ENCODE data around the gene GATAD2B. TPM values are rescaled to one million over a fixed set of nuclear protein-coding genes. Genes with fewer than 3 reads are reported as not detected.
A peak's percentile ranks its signal among the peaks of the same experiment; 100 is the strongest.

The GATAD2B gene
- total and polyA plus RNA-seq, 2 of the 4 experiments (the other 2 are of a cell fraction), result 3.8 to 6.2 TPM

DNA sequence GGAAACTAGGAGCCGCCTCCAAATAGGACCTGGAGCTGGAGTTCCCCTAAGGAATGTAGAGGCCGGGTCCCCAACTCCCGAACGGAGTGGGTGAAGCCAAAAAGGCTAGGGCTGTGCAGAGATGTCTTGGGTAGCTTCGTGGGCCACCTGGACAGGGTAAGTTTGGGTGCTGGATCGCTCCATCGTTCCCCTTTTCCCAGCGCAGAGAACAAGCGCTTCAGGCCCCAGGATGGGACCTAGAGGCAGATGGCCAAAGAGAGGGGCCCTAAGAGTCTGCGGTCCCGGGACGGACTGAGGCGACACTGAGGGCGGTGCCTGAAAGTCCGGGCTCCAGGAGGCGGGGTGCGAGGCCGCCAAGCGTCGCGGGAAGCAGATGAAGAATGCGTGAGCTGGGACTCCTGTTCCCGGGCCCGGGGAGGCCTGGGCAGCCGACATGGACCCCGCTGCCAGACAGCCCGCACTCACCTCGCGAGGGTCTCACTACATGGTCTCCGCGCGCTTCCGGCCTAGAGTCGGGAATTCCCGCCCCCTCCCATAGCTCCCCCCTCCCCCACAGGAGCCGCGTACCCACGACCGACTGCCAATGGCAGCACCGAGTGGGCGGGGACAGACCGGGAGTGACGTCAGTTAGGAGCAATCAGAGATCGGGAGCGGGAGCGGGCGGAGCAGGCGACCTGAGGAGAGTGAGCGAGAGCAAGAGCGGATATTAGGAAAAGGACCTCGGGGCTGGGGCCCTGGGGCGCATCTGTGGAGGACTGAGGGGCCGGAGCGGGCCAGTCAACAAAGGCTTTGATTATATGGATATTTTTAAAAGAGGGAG is 40.5 kb upstream of the GATAD2B start, which contains the start of gene SLC39A1:
Gene SLC39A1 (minus strand): TSS at position 508 of the 820 bp plus-strand sequence. CDS start 822 bp downstream, outside the sequence.
- Histone ChIP-seq H2AK5ac (ENCODE audit: low read depth, low read length) (peak within 1 kb of the TSS; percentile 96), H3K4ac (ENCODE audit: low read depth, low read length) (peak within 1 kb of the TSS; percentile 97), H4K5ac (ENCODE audit: low read depth, low read length) (peak within 1 kb of the TSS; percentile 78), H3K79me1 (ENCODE audit: low read depth in 1 of 2, low read length in 2 of 2) (peaks cover 10 to 61% of the 10 kb centered on the region in 2 experiments; a peak in 3 of 4 replicates), H3K36me3 (ENCODE audit: control insufficient read depth, insufficient read depth, low read length) (peaks cover 13% of the 10 kb centered on the region; the same call in 1 of the 2 replicates), H2BK15ac (ENCODE audit: low read depth, low read length) (peak within 1 kb of the TSS; percentile 42; the same call in 1 of the 3 replicates), H3K23ac (ENCODE audit: low read depth, low read length) (peak within 1 kb of the TSS; percentile 98), H4K20me1 (ENCODE audit: insufficient read depth, low read length) (peaks cover 4% of the 10 kb centered on the region), H4K91ac (ENCODE audit: insufficient read depth, low read depth, low read length) (peak within 1 kb of the TSS; percentile 86), H3K14ac (replicated peaks; ENCODE audit: low read depth, low read length) (peak within 1 kb of the TSS; percentile 97), H4K8ac (ENCODE audit: low read depth in 2 of 2, low read length in 2 of 2) (peak within 1 kb of the TSS; percentile 70 to 92), H2AFZ (replicated peaks; ENCODE audit: low read length, poor library complexity) (peak within 1 kb of the TSS; percentile 98), H2BK20ac (ENCODE audit: low read depth, low read length) (peak within 1 kb of the TSS; percentile 58; the same call in 1 of the 2 replicates), H3K9me1 (ENCODE audit: insufficient read depth, low read length) (peaks cover 13% of the 10 kb centered on the region; the same call in 1 of the 2 replicates), H3K18ac (ENCODE audit: low read depth, low read length) (peak within 1 kb of the TSS; percentile 64), H3K9me3 (ENCODE audit: control insufficient read depth, insufficient read depth, low read length) (no peaks in the 10 kb centered on the region), H3K4me3 (ENCODE audit: insufficient read depth, low read depth, low read length) (peak within 1 kb of the TSS; percentile 76), H2BK5ac (ENCODE audit: low read depth, low read length, poor library complexity, severe bottlenecking) (peak within 1 kb of the TSS; percentile 92), H3K4me2 (ENCODE audit: low read depth, low read length) (peak within 1 kb of the TSS; percentile 92), H3K4me1 (ENCODE audit: control insufficient read depth, insufficient read depth, low read length) (peaks cover 7% of the 10 kb centered on the region), H2BK120ac (ENCODE audit: low read depth, low read length) (peak within 1 kb of the TSS; percentile 72), H2AK9ac (replicated peaks; ENCODE audit: low read depth, low read length, poor library complexity) (peak within 1 kb of the TSS; percentile 99), H3K56ac (ENCODE audit: extremely low read depth, insufficient read depth, low read length) (peak within 1 kb of the TSS; percentile 87), H3K27me3 (ENCODE audit: control insufficient read depth, insufficient read depth, low read length) (no peaks in the 10 kb centered on the region), H3K27ac (ENCODE audit: insufficient read depth, low read length) (peak within 1 kb of the TSS; percentile 92), H3K9ac (ENCODE audit: low read depth, low read length) (peak within 1 kb of the TSS; percentile 92)
- POLR2A ChIA-PET (ENCODE audit: unreplicated experiment), result interaction anchor here (1.1 kb wide), 1 partner anchor 14 kb away, joined by 3 read pairs; the partner anchor contains the start of gene JTB
- CTCF ChIA-PET, result interaction anchor here (1.4 to 2.1 kb wide), 3 partner anchors 13 to 23 kb away, joined by 3 to 10 read pairs (median 8); partner anchors contain the start of genes DENND4B and RAB13
- in situ Hi-C loops (cut with MboI; ENCODE audit: low sequenced_read_pairs), result loop anchor here (25.0 kb wide), 1 partner anchor 426 kb away; the partner anchor contains the start of genes S100A3, S100A4, S100A5 and S100A6
- dilution Hi-C loops (cut with HindIII; ENCODE audit: low sequenced_read_pairs, unreplicated experiment), result no loop called here
- DNase-seq (peak; percentile 95), ATAC-seq (ENCODE audit: low read depth) (peak; percentile 76)
- intact Hi-C loops (cut with micrococcal nuclease), result loop anchor here (2.0 kb wide), 1 partner anchor 24 kb away; the partner anchor contains the start of gene RAB13
- no TSS peak for BruUV-seq (replicated peaks)
- peak; percentile 66; the same call in 1 of the 2 replicates for TF ChIP-seq MAZ (IDR thresholded peaks at IDR 0.05; ENCODE audit: borderline replicate concordance, low read depth, low read length)
- TF ChIP-seq POLR2A (IDR thresholded peaks at IDR 0.05; ENCODE audit: low read depth, low read length), result peak; percentile 68; the same call in 1 of the 2 replicates
- TF ChIP-seq, protein P1, sequence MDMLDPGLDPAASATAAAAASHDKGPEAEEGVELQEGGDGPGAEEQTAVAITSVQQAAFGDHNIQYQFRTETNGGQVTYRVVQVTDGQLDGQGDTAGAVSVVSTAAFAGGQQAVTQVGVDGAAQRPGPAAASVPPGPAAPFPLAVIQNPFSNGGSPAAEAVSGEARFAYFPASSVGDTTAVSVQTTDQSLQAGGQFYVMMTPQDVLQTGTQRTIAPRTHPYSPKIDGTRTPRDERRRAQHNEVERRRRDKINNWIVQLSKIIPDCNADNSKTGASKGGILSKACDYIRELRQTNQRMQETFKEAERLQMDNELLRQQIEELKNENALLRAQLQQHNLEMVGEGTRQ (IDR thresholded peaks at IDR 0.05; ENCODE audit: low read depth, low read length), result no peak
- WGBS, 2 experiments (ENCODE audit: extremely low coverage in 2 of 2, insufficient read length in 1 of 2), result 2% methylated on average over 19 of the region's 54 CpGs; no CpG with 5 or more reads in 1 of the 2 experiments
